K562 (cell line): ENCODE results near the gene ZMYND8. TPM values are rescaled to one million over a fixed set of nuclear protein-coding genes. Genes with fewer than 3 reads are reported as not detected.

Experiments used
- C11orf30 ChIP-seq: fragments of 450-650 bp; IDR thresholded peaks from 2 replicates; pipeline ENCODE4 v1.6.1; 2016; ENCODE audit warnings: low read depth, mild to moderate bottlenecking
- CTBP1 ChIP-seq: fragments of 450-650 bp; IDR thresholded peaks from 2 replicates; pipeline ENCODE4 v1.6.1; 2016; ENCODE audit warnings: borderline replicate concordance
- EGR1 ChIP-seq: fragments of 450-650 bp; conservative IDR thresholded peaks from 2 replicates; pipeline ENCODE4 v1.6.1; 2017; ENCODE audit warnings: mild to moderate bottlenecking
- FOSL1 ChIP-seq: fragments of 200-800 bp; sonication (Bioruptor generic); conservative IDR thresholded peaks from 2 replicates; pipeline ENCODE4 v1.6.1; 2016; ENCODE audit warnings: missing genetic modification characterization, missing compliant biosample characterization
- JUND ChIP-seq, 2 experiments: IDR thresholded peaks; 2 replicates in 1 of 2; 3 replicates in 1 of 2; pipeline ENCODE4 v1.6.1; 2011; ENCODE audit warnings: borderline replicate concordance in 2 of 2, low read depth in 2 of 2, low read length in 2 of 2, improper control_type of control experiment in 1 of 2, missing biosample characterization in 1 of 2, missing genetic modification characterization in 1 of 2, missing genetic modification reagents in 1 of 2
- KDM4B ChIP-seq, 2 experiments: fragments of 450-650 bp in 1 of 2; sonication (generic) in 1 of 2; IDR thresholded peaks; 2 replicates each; pipeline ENCODE4 v1.6.1; 2016 to 2017; ENCODE audit warnings: borderline replicate concordance in 2 of 2, antibody characterized with exemption in 1 of 2, low read depth in 1 of 2, mild to moderate bottlenecking in 1 of 2
- MAFG ChIP-seq: fragments of 450-650 bp; conservative IDR thresholded peaks from 2 replicates; pipeline ENCODE4 v1.6.1; 2016; ENCODE audit warnings: missing genetic modification characterization, missing compliant biosample characterization
- SAFB ChIP-seq: fragments of 200-400 bp; formaldehyde crosslinking; IDR thresholded peaks from 2 replicates; pipeline ENCODE4 v1.6.1; 2017; ENCODE audit warnings: low read depth, low read length, borderline replicate concordance
- SIRT6 ChIP-seq: IDR thresholded peaks from one replicate; pipeline ENCODE4 v1.6.1; 2012; ENCODE audit warnings: low read depth, mild to moderate bottlenecking, control low read depth, inconsistent platforms, low read length, moderate library complexity
- ZC3H8 ChIP-seq: fragments of 450-650 bp; IDR thresholded peaks from 2 replicates; pipeline ENCODE4 v1.6.1; 2017
- ZNF232 ChIP-seq: sonication (generic); formaldehyde crosslinking; IDR thresholded peaks from 2 replicates; pipeline ENCODE4 v1.8.0; 2022; ENCODE audit warnings: mild to moderate bottlenecking, missing genetic modification reagents
- ZNF311 ChIP-seq: fragments of 250-450 bp; sonication (Bioruptor Pico); IDR thresholded peaks from 2 replicates; pipeline ENCODE4 v1.4.0; 2020; ENCODE audit warnings: mild to moderate bottlenecking, moderate library complexity
- ZNF384 ChIP-seq: IDR thresholded peaks from 2 replicates; pipeline ENCODE4 v1.6.1; 2012; ENCODE audit warnings: low read depth, low read length, improper control_type of control experiment
- polyA plus RNA-seq, 8 experiments: library from polyadenylated mRNA; depleted of rRNA in 4 of 8; stranded (reverse) in 5 of 8; unstranded in 3 of 8; fragments of >200 nt; fragmentation: Nextera tagmentation in 2 of 8; fragmentation: Illumina TruSeq in 1 of 8; extraction: Ambion mirVana in 2 of 8; extraction: Trizol in 1 of 8; gene quantifications; 2 replicates each; pipeline versions ENCODE4 v1.2.1 to v1.2.3, GENCODE V29; 2011 to 2014; ENCODE audit warnings: inconsistent platforms in 1 of 8, missing spikeins in 1 of 8
- total RNA-seq, 7 experiments: library from RNA; depleted of rRNA in 6 of 7; stranded (reverse); fragments of >200 nt in 6 of 7; fragmentation: Illumina TruSeq in 2 of 7; extraction: Trizol in 2 of 7; gene quantifications; 2 replicates each; pipeline versions ENCODE4 v1.2.1 to v1.2.3, GENCODE V29; 2011 to 2021; ENCODE audit warnings: low replicate concordance in 1 of 7
- TF ChIP-seq, protein P1 (sequence below): fragments of 250-450 bp; sonication (Bioruptor Pico); IDR thresholded peaks from 2 replicates; pipeline ENCODE4 v1.4.0; 2020; ENCODE audit warnings: mild to moderate bottlenecking, moderate library complexity
- TF ChIP-seq, protein P2 (sequence below): sonication (generic); formaldehyde crosslinking; IDR thresholded peaks from 2 replicates; pipeline ENCODE4 v1.8.1; 2022; ENCODE audit warnings: missing genetic modification reagents
- TF ChIP-seq, protein P3 (sequence below), 3 experiments: fragments of 200-800 bp in 1 of 3; sonication (Bioruptor generic) in 1 of 3; sonication (generic) in 1 of 3; formaldehyde crosslinking in 1 of 3; IDR thresholded peaks; 2 replicates each; pipeline versions ENCODE4 v1.6.1 to v1.8.0; 2016 to 2022; ENCODE audit warnings: mild to moderate bottlenecking in 2 of 3, missing compliant biosample characterization in 2 of 3, missing genetic modification characterization in 2 of 3, missing genetic modification reagents in 1 of 3
- TF ChIP-seq, protein P4 (sequence below): sonication (generic); formaldehyde crosslinking; IDR thresholded peaks from 2 replicates; pipeline ENCODE4 v1.8.1; 2023; ENCODE audit warnings: mild to moderate bottlenecking, missing genetic modification reagents
- TF ChIP-seq, protein P5 (sequence below): sonication (generic); formaldehyde crosslinking; IDR thresholded peaks from 2 replicates; pipeline ENCODE4 v1.8.0; 2022; ENCODE audit warnings: mild to moderate bottlenecking, missing genetic modification reagents

ZMYND8 gene
- total and polyA plus RNA-seq, 9 of the 15 experiments (the other 6 are each of a cell fraction or from before 2014, with no cell fraction given), result 31.8 to 148 (median 71.9) TPM

DNA sequence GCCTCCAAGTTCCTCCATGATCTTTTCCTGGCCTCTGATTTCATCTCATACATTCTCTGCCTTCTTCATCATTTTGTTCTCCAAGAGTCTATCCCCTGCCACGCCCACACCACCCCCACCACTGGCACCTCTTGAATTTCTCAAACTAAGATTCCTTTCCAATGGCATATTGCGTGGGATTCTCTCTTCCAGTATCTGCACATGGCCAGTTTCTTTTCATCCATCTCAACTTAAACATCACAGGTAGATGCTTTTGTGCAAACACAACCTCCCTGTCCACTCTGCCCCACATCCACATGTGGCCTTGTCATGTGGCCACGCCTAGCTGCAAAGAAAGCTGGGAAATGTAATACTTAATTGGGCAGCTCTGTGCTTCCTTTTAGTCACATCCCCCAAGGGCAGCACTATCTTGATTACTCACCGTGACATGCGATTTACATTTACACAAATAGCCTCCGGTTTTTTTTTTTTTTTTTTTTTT lies 33.4 kb upstream of the ZMYND8 start (continued):
- no peak for TF ChIP-seq ZNF232 (CRISPR knock-in tag)
- 0 out of 2 replicates have a peak, but pooled peaks have one; percentile 32 for TF ChIP-seq CTBP1
- no peak; a peak in 1 of 4 replicates for TF ChIP-seq KDM4B (IDR thresholded peaks at IDR 0.05; ENCODE audit: borderline replicate concordance in 2 of 2, low read depth in 1 of 2)
- TF ChIP-seq, protein P1, sequence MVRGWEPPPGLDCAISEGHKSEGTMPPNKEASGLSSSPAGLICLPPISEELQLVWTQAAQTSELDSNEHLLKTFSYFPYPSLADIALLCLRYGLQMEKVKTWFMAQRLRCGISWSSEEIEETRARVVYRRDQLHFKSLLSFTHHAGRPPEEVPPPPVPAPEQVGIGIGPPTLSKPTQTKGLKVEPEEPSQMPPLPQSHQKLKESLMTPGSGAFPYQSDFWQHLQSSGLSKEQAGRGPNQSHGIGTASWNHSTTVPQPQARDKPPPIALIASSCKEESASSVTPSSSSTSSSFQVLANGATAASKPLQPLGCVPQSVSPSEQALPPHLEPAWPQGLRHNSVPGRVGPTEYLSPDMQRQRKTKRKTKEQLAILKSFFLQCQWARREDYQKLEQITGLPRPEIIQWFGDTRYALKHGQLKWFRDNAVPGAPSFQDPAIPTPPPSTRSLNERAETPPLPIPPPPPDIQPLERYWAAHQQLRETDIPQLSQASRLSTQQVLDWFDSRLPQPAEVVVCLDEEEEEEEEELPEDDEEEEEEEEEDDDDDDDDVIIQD (CRISPR knock-in tag), result no peak
- TF ChIP-seq, protein P2, sequence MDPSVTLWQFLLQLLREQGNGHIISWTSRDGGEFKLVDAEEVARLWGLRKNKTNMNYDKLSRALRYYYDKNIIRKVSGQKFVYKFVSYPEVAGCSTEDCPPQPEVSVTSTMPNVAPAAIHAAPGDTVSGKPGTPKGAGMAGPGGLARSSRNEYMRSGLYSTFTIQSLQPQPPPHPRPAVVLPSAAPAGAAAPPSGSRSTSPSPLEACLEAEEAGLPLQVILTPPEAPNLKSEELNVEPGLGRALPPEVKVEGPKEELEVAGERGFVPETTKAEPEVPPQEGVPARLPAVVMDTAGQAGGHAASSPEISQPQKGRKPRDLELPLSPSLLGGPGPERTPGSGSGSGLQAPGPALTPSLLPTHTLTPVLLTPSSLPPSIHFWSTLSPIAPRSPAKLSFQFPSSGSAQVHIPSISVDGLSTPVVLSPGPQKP (CRISPR knock-in tag), result no peak
- TF ChIP-seq FOSL1 (tag), result peak; percentile 32; the same call in 1 of the 2 replicates
- TF ChIP-seq C11orf30, result peak; percentile 65
- TF ChIP-seq SAFB, result no peak
- TF ChIP-seq ZNF311 (CRISPR knock-in tag), result no peak
- peak; percentile 56 for TF ChIP-seq EGR1
- TF ChIP-seq SIRT6, result no peak
- TF ChIP-seq, protein P3, sequence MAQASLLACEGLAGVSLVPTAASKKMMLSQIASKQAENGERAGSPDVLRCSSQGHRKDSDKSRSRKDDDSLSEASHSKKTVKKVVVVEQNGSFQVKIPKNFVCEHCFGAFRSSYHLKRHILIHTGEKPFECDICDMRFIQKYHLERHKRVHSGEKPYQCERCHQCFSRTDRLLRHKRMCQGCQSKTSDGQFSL (CRISPR knock-in tag; IDR thresholded peaks at IDR 0.05), result no peak
- TF ChIP-seq, protein P3 (tag; IDR thresholded peaks at IDR 0.05), result no peak
- 0 out of 2 replicates have a peak, but pooled peaks have one; percentile 28 for TF ChIP-seq JUND (IDR thresholded peaks at IDR 0.05; ENCODE audit: borderline replicate concordance, low read depth, low read length)
- TF ChIP-seq JUND (tag; IDR thresholded peaks at IDR 0.05; ENCODE audit: borderline replicate concordance, low read depth, low read length), result no peak
- TF ChIP-seq, protein P4, sequence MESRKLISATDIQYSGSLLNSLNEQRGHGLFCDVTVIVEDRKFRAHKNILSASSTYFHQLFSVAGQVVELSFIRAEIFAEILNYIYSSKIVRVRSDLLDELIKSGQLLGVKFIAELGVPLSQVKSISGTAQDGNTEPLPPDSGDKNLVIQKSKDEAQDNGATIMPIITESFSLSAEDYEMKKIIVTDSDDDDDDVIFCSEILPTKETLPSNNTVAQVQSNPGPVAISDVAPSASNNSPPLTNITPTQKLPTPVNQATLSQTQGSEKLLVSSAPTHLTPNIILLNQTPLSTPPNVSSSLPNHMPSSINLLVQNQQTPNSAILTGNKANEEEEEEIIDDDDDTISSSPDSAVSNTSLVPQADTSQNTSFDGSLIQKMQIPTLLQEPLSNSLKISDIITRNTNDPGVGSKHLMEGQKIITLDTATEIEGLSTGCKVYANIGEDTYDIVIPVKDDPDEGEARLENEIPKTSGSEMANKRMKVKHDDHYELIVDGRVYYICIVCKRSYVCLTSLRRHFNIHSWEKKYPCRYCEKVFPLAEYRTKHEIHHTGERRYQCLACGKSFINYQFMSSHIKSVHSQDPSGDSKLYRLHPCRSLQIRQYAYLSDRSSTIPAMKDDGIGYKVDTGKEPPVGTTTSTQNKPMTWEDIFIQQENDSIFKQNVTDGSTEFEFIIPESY (CRISPR knock-in tag), result no peak
- peak; percentile 55 for TF ChIP-seq MAFG (tag)
- TF ChIP-seq ZC3H8, result no peak
- TF ChIP-seq, protein P5, sequence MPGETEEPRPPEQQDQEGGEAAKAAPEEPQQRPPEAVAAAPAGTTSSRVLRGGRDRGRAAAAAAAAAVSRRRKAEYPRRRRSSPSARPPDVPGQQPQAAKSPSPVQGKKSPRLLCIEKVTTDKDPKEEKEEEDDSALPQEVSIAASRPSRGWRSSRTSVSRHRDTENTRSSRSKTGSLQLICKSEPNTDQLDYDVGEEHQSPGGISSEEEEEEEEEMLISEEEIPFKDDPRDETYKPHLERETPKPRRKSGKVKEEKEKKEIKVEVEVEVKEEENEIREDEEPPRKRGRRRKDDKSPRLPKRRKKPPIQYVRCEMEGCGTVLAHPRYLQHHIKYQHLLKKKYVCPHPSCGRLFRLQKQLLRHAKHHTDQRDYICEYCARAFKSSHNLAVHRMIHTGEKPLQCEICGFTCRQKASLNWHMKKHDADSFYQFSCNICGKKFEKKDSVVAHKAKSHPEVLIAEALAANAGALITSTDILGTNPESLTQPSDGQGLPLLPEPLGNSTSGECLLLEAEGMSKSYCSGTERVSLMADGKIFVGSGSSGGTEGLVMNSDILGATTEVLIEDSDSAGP (CRISPR knock-in tag), result no peak
- peak; percentile 76; the same call in 1 of the 2 replicates for TF ChIP-seq ZNF384
